Measurements from ENCODE around the gene ZNF793. TPM values are rescaled to one million over a fixed set of nuclear protein-coding genes. Genes with fewer than 3 reads are reported as not detected.

The ZNF793 gene
- total RNA-seq, 1 donor from 2014 or later, result 18.1 TPM

GRCh38 chr19:37572203-37572602 is 65.5 kb downstream of the ZNF793 start:
- no peaks in the 10 kb centered on the region for H3K27me3 Mint-ChIP-seq (ENCODE audit: low read depth)
- peaks cover 57% of the 10 kb centered on the region for H3K36me3 Mint-ChIP-seq (ENCODE audit: low read depth)
- H3K4me1 Mint-ChIP-seq, result no peaks in the 10 kb centered on the region
- no peak for TF ChIP-seq CTCF (conservative IDR thresholded peaks at IDR 0.05)
- no peak for DNase-seq (ENCODE audit: low read depth, low spot score)
- no peak overlapping the region for H3K4me3 Mint-ChIP-seq
- peaks cover 29% of the 10 kb centered on the region for H3K9me3 Mint-ChIP-seq
- no peak overlapping the region for H3K27ac Mint-ChIP-seq (ENCODE audit: unreplicated experiment)

GRCh38 chr19:37583340-37583739 is 76.6 kb downstream of the ZNF793 start:
- H3K9me3 Mint-ChIP-seq, result peaks cover 33% of the 10 kb centered on the region
- no peak for TF ChIP-seq CTCF (conservative IDR thresholded peaks at IDR 0.05)
- H3K36me3 Mint-ChIP-seq (ENCODE audit: low read depth), result peaks cover 61% of the 10 kb centered on the region
- no peaks in the 10 kb centered on the region for H3K27me3 Mint-ChIP-seq (ENCODE audit: low read depth)
- DNase-seq (ENCODE audit: low read depth, low spot score), result no peak
- no peak overlapping the region for H3K4me3 Mint-ChIP-seq
- H3K4me1 Mint-ChIP-seq, result no peaks in the 10 kb centered on the region
- no peak overlapping the region for H3K27ac Mint-ChIP-seq (ENCODE audit: unreplicated experiment)

Other genes starting within 250 kb of the ZNF793 start
- gene ZNF527, start 135.8 kb upstream of the ZNF793 start, total RNA-seq, result 8.2 and 8.4 TPM in 2 replicates
- 9.9 and 12.6 TPM in 2 replicates for gene ZNF569, start 39.5 kb upstream of the ZNF793 start, total RNA-seq
- gene ZNF570, start 37.6 kb upstream of the ZNF793 start, total RNA-seq, result 7.7 and 8.4 TPM in 2 replicates
- 5.3 and 6.2 TPM in 2 replicates for gene ZNF571, start 87.9 kb downstream of the ZNF793 start, total RNA-seq
- 1.0 and 1.3 TPM in 2 replicates for gene ZNF540, start 87.9 kb downstream of the ZNF793 start, total RNA-seq
- gene ZFP30, start 148.5 kb downstream of the ZNF793 start, total RNA-seq, result 31.8 TPM in 2 replicates
- gene ZNF607, start 212.8 kb downstream of the ZNF793 start, total RNA-seq, result 18.9 and 21.2 TPM in 2 replicates